Liver (tissue), 9 donors: ENCODE measurements around the gene ITPRID1. TPM values are rescaled to one million over a fixed set of nuclear protein-coding genes. Genes with fewer than 3 reads are reported as not detected.

Experiments used
- DNase-seq: peaks from one replicate; pipeline ENCODE4 v3.0.0-alpha.2; 2017; ENCODE audit warnings: low spot score
- H3K27ac ChIP-seq, 2 donors: one replicate each; pipeline ENCODE4 v1.7.0; 2013; ENCODE audit warnings: inconsistent platforms in 2 of 2, low read length in 2 of 2, control low read depth in 1 of 2, low read depth in 1 of 2, mild to moderate bottlenecking in 1 of 2
- H3K27me3 ChIP-seq, 4 donors: one replicate each; pipeline versions ENCODE4 v1.6.1 to v1.7.0; 2013; ENCODE audit warnings: low read length in 3 of 4, inconsistent platforms in 1 of 4, mild to moderate bottlenecking in 1 of 4, moderate library complexity in 1 of 4; ENCODE audit not compliant: control insufficient read depth in 4 of 4, insufficient read depth in 4 of 4
- H3K36me3 ChIP-seq, 4 donors: one replicate each; pipeline versions ENCODE4 v1.6.1 to v1.7.0; 2013; ENCODE audit warnings: low read length in 3 of 4, mild to moderate bottlenecking in 3 of 4, low read depth in 1 of 4, moderate library complexity in 1 of 4; ENCODE audit not compliant: control insufficient read depth in 4 of 4, insufficient read depth in 3 of 4
- H3K4me1 ChIP-seq, 4 donors: one replicate each; pipeline versions ENCODE4 v1.6.1 to v1.7.0; 2013; ENCODE audit warnings: low read length in 3 of 4, mild to moderate bottlenecking in 3 of 4, moderate library complexity in 1 of 4; ENCODE audit not compliant: control insufficient read depth in 4 of 4, insufficient read depth in 4 of 4
- H3K4me3 ChIP-seq, 3 donors: one replicate each; pipeline versions ENCODE4 v1.6.1 to v1.7.0; 2013; ENCODE audit warnings: low read length in 3 of 3, control low read depth in 1 of 3, low read depth in 1 of 3, mild to moderate bottlenecking in 1 of 3
- H3K9ac ChIP-seq, 2 donors: one replicate each; pipeline ENCODE4 v1.7.0; 2013; ENCODE audit warnings: low read length in 2 of 2, mild to moderate bottlenecking in 2 of 2, moderate library complexity in 2 of 2, control low read depth in 1 of 2, low read depth in 1 of 2
- H3K9me3 ChIP-seq, 4 donors: one replicate each; pipeline versions ENCODE4 v1.6.1 to v1.7.0; 2013; ENCODE audit warnings: low read length in 3 of 4; ENCODE audit not compliant: control insufficient read depth in 4 of 4
- CTCF ChIP-seq: fragments of 150-350 bp; IDR thresholded peaks from 2 replicates; pipeline ENCODE4 v1.5.1; 2017; ENCODE audit warnings: improper control_type of control experiment, low read depth, low read length; ENCODE audit not compliant: missing input control
- EGR1 ChIP-seq, 2 donors: IDR thresholded peaks; 2 replicates each; pipeline ENCODE4 v1.6.1; 2016 to 2018; ENCODE audit warnings: antibody characterized with exemption in 2 of 2, low read depth in 2 of 2
- FOXA1 ChIP-seq: IDR thresholded peaks from 2 replicates; pipeline ENCODE4 v1.6.1; 2016; ENCODE audit warnings: antibody characterized with exemption
- FOXA2 ChIP-seq: IDR thresholded peaks from 2 replicates; pipeline ENCODE4 v1.6.1; 2016; ENCODE audit warnings: antibody characterized with exemption
- GABPA ChIP-seq, 2 donors: IDR thresholded peaks in 1 of 2; conservative IDR thresholded peaks in 1 of 2; 2 replicates each; pipeline ENCODE4 v1.6.1; 2016; ENCODE audit warnings: antibody characterized with exemption in 2 of 2, mild to moderate bottlenecking in 1 of 2, moderate library complexity in 1 of 2
- HNF4A ChIP-seq, 2 donors: conservative IDR thresholded peaks; 2 replicates each; pipeline ENCODE4 v1.6.1; 2016; ENCODE audit warnings: antibody characterized with exemption in 2 of 2, mild to moderate bottlenecking in 2 of 2
- HNF4G ChIP-seq: IDR thresholded peaks from 2 replicates; pipeline ENCODE4 v1.6.1; 2016; ENCODE audit warnings: antibody characterized with exemption
- JUND ChIP-seq, 2 donors: IDR thresholded peaks; 2 replicates each; pipeline ENCODE4 v1.6.1; 2016; ENCODE audit warnings: antibody characterized with exemption in 2 of 2
- MAX ChIP-seq: IDR thresholded peaks from 2 replicates; pipeline ENCODE4 v1.6.1; 2016; ENCODE audit warnings: antibody characterized with exemption
- NR2F2 ChIP-seq: IDR thresholded peaks from 2 replicates; pipeline ENCODE4 v1.6.1; 2016; ENCODE audit warnings: antibody characterized with exemption
- RAD21 ChIP-seq, 2 donors: IDR thresholded peaks; 2 replicates each; pipeline ENCODE4 v1.6.1; 2016; ENCODE audit warnings: antibody characterized with exemption in 2 of 2, mild to moderate bottlenecking in 2 of 2
- REST ChIP-seq: IDR thresholded peaks from 2 replicates; pipeline ENCODE4 v1.6.1; 2016; ENCODE audit warnings: antibody characterized with exemption, mild to moderate bottlenecking
- RXRA ChIP-seq, 2 donors: IDR thresholded peaks; 2 replicates each; pipeline ENCODE4 v1.6.1; 2017 to 2018; ENCODE audit warnings: antibody characterized with exemption in 2 of 2, mild to moderate bottlenecking in 1 of 2
- SP1 ChIP-seq: IDR thresholded peaks from 2 replicates; pipeline ENCODE4 v1.6.1; 2018; ENCODE audit warnings: antibody characterized with exemption, mild to moderate bottlenecking
- TAF1 ChIP-seq: conservative IDR thresholded peaks from 2 replicates; pipeline ENCODE4 v1.6.1; 2016; ENCODE audit warnings: antibody characterized with exemption, mild to moderate bottlenecking
- YY1 ChIP-seq: IDR thresholded peaks from 2 replicates; pipeline ENCODE4 v1.6.1; 2016; ENCODE audit warnings: antibody characterized with exemption, mild to moderate bottlenecking
- ZBTB33 ChIP-seq: IDR thresholded peaks from 2 replicates; pipeline ENCODE4 v1.6.1; 2016; ENCODE audit warnings: antibody characterized with exemption
- WGBS: extraction: QIAGEN DNeasy Blood & Tissue Kit; methylation state at CpG from one replicate; pipeline ENCODE4 v1.1.7; 2013; 5-methylcytosine and 5-hydroxymethylcytosine counted together
- polyA plus RNA-seq, 2 donors: library from polyadenylated mRNA; stranded (reverse) in 1 of 2; unstranded in 1 of 2; fragments of 200-250 nt in 1 of 2; fragments of >200 nt in 1 of 2; fragmentation: Nextera tagmentation in 1 of 2; extraction: Ambion mirVana in 1 of 2; gene quantifications; one replicate each; pipeline versions ENCODE4 v1.2.1 to v1.2.3, GENCODE V29; 2013 to 2015
- total RNA-seq, 2 donors: library from RNA; depleted of rRNA; stranded (reverse); fragments of >200 nt; gene quantifications; one replicate each; pipeline ENCODE4 v1.2.3, GENCODE V29; 2014
- TF ChIP-seq, protein P1 (sequence below): IDR thresholded peaks from 2 replicates; pipeline ENCODE4 v1.6.1; 2016; ENCODE audit warnings: antibody characterized with exemption
- donor health status: healthy.
- donor health status: healthy.
- donor health status: healthy.
- donor health status: healthy.
- donor health status: healthy.

The ITPRID1 gene
- total and polyA plus RNA-seq, 4 donors, result not detected

GRCh38 chr7:31679574-31680305, 165.8 kb downstream of the ITPRID1 start:
- no peak overlapping the region for H3K27ac ChIP-seq
- no peaks in the 10 kb centered on the region for H3K27me3 ChIP-seq
- no peaks in the 10 kb centered on the region for H3K36me3 ChIP-seq
- no peak overlapping the region for H3K4me3 ChIP-seq
- H3K9me3 ChIP-seq, result no peaks in the 10 kb centered on the region
- no peaks in the 10 kb centered on the region for H3K4me1 ChIP-seq
- TF ChIP-seq YY1 (no peak), NR2F2 (no peak), HNF4G (no peak), RXRA (IDR thresholded peaks at IDR 0.05) (no peak), ZBTB33 (no peak), JUND (IDR thresholded peaks at IDR 0.05) (no peak), CTCF (no peak), SP1 (no peak), GABPA (IDR thresholded peaks at IDR 0.05 in 1 of 2, conservative IDR thresholded peaks at IDR 0.05 in 1 of 2) (no peak), FOXA1 (no peak), HNF4A (conservative IDR thresholded peaks at IDR 0.05) (no peak), FOXA2 (no peak), MAX (no peak), RAD21 (IDR thresholded peaks at IDR 0.05) (no peak), REST (no peak), TAF1 (no peak), EGR1 (IDR thresholded peaks at IDR 0.05; ENCODE audit: low read depth in 2 of 2) (no peak)
- TF ChIP-seq, protein P1, sequence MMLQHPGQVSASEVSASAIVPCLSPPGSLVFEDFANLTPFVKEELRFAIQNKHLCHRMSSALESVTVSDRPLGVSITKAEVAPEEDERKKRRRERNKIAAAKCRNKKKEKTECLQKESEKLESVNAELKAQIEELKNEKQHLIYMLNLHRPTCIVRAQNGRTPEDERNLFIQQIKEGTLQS, result no peak
- 81% methylated on average over 12 of the region's 12 CpGs for WGBS
- H3K9ac ChIP-seq, result no peak overlapping the region
- DNase-seq, result no peak
